AG08395 (cell line): ENCODE results near the gene TOM1L1.
A peak's percentile ranks its signal among the peaks of the same experiment; 100 is the strongest.

Experiments used
- DNase-seq: peaks from one replicate; pipeline ENCODE4 v3.0.0; 2012; ENCODE audit warnings: mixed read lengths, low spot score

The TOM1L1 gene

DNA sequence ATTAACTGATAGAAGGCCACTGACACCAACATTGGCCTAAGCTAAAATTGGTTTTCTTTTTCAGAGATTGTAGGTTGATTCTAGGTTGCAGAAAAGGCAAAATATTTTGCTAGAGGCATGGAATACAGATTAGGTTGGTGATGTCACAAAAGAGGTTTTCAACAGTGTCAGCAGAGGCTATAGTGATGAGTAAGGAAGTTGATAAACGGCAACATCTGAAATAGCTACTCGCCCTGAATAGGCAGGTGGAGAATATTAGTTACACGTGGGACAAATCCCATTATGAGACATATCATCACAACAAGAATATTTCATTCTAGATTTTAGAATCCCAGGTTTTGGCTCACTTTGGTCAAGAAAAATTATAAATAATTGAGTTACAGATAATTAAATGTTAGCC lies 1.5 kb upstream of the TOM1L1 start:
- no peak for DNase-seq

DNA sequence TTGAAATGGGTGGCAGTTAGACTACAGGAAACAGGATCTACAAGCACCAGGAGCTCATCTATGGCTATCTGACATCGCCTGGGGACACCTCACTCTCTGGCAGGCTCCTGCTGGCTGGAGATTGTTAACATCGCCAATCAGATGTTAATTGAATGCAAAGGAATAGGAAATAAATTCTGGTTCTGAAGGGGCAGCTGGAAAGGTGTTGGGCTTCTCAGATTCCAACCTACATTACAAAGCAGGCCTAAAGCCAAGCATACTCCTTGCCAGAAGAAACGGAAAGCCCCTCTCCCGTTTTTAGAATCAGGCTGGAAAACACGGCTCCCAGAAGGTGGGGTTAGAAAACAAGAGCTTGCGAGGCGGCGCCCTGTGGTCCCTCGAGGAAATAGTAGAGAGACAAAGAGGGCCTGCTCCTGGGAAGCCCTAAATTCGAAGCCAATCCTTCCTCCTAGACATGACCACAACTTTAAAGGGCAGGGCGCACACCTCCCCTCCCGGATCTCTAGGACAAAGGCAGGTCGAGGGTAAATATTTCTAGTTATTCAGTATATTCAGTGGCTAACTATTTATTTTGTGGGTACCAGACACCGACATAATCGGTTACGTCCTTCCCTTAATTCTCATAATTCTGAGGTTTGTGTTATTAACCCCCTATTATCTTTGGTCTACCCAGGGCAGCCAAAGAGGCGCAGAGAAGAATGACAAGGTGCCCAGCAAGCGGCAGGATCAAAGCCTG lies 763 bp upstream of the TOM1L1 start:
- DNase-seq = no peak

DNA sequence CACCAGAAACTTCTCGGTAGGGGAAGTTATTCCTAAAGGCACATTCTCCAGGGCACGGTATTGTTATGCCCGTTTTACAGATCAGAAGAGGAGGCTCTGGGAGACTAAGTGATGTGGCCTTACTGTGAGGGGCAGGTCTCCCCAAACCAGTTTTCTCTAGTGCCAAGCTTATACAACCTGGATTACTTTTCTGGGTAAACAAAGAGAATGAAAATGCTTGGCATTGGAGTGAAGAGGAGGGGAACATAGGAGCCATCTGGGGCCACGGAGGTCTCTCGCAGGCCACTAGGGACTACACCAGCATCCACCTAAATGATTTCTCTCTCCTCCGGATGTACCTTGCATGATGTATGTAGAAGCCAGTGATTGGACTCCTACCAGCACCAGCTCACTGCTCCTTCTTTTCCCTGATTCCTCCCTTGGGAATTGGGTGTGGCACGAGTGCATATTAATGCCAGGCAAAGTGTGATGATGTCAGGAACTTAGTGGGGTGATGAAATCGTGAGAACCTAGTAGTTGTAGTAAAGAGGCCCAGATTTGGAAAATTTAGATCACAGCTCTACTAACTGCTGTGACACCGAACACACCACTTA lies 674 bp downstream of the TOM1L1 start:
- peak; percentile 26 for DNase-seq

DNA sequence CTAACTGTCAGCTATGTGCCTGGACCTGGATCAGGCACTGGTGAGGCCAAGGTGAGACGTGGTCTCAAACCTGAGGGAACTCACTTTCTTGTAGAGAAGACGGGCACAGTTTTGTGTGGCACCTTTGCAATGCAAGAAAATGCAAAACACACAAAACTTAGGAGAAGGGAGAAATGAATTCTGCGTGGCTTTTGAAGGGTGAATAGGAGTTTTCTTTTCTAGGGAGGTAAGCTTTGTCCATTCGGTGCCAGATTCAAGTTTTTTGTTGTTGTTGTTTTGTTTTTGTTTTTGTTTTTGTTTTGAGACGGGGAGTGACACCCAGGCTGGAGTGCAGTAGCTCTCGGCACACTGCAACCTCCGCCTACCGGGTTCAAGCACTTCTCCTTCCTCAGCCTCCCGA lies 1.4 kb downstream of the TOM1L1 start:
- DNase-seq = no peak

DNA sequence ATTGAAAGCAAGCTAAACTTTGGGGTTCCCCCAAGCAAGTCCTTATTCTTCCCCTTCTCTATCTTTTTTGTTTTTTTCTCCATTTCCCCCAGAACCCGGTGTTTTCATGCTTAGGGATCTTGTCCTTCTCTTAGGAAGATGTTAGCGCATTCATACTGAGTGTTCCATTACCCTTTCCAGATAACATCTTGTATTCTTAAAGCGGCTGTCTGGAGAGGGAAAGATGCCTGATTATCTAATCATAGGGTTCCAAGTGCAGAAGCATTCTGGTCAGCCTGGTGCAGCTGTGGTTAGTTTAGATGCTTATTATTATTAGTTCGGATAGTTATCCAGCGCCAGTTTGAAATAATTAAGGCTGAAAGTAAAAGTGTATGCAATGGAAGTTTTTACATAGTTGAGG lies 2.0 kb downstream of the TOM1L1 start:
- no peak for DNase-seq

DNA sequence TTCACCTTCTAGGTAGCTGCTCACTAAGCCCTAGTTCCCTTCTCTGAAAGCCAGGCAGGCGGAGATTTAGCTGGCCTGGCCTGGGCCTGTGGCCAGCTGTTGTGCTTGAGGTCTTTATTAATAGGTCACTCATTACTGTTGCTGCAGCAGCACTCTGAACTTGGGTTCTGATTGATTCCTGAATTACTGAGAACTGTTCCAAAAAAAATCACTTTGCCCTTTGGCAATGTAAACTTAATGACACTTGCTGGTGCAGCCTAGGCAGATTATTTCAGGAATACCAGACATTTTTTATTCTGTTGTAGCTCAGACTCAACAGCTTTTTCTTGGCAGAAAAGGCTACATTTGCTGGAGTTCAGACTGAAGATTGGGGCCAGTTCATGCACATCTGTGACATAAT lies 2.7 kb downstream of the TOM1L1 start:
- DNase-seq = no peak

DNA sequence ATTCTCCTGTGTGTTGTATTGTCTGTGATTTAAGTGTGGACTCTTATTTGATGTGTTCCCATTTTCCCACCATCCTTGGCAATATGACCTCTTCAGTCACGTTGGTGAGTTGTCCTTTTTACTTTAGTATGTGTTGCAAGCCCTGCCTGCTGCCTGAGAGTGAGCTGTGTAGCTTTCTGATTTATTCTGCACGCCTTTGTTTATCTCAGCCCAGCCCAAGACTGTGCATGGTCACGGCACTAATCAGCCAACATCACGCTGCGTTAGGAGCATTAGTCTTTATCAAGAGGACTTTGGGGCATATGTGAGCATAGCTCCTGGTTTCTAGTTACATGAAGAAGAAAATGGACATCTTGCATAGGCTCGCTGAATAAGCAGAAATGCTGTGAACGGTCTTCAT lies 6.0 kb downstream of the TOM1L1 start:
- no peak for DNase-seq

DNA sequence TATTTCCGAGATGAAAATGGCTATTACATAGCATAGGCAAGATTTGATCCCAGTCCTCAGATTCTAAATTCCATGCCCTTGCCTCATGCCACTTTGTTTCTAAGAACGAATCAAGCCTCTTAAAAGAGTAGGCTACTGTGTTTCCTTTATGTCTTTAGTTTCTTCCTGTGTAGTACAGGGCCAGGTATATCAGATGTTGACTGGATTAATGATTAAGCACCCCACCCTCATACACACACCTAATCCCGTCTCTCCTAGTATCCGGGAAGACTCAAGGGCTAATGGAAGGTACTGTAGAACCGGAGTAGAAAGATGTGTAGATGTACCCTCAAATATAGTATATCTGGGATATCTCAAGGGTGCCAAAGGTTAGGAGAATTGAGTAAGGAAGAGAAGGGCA lies 6.7 kb downstream of the TOM1L1 start:
- DNase-seq = no peak

DNA sequence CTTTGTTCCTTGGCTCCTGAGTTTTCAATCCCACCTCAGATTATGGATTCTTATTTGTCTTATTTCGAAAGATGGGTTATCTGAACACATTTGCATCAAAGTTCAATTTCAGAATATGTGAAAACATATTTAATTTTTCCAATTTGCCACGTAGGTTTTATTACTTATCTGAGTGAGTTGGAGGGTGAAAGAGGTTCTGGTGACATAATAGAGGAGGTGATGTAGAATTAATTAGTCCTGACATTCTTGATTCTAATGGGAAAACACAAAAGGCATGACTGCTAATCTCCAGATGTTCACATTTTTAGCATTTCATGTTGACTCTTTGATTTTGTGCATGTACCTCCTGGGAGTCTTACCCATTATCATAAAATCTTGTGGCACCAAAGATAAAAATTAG lies 9.1 kb downstream of the TOM1L1 start:
- no peak for DNase-seq

DNA sequence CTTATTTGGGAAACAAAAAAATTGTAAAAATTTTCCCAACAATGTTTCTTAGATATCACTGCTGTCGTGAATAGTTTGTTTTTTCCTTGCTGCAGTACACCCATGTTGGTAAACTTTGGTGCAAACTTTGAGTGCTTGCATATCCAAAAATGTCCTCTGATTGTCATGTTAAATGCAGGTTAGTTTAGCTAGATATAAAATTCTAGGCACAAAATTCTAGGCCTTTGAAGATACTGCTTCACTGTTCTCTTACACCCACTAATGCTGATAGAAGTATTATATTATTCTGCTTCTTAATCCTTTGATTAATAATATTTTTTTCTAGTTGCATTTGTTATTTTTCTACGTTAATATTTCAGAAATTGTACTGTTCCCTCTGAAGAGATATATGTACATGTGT lies 16.1 kb downstream of the TOM1L1 start:
- no peak for DNase-seq

DNA sequence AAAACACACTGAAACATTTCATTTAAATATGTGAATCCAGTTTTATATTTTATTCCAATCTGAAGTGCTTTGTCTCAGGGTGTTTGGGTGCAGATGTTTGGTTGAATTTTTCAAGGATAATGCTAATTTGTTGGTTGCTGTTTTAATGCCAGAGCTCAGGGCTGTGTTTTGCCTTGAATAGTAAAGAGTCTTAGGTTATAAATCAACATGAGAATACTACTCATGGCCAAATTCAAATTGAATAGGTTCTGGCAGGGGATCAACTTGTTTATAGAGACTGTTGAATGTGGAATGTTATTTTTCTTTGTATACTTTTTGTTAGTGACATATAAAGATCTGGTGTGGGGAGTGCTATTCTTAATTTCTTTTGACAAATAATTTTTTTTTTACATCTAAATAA lies 18.8 kb downstream of the TOM1L1 start:
- no peak for DNase-seq

DNA sequence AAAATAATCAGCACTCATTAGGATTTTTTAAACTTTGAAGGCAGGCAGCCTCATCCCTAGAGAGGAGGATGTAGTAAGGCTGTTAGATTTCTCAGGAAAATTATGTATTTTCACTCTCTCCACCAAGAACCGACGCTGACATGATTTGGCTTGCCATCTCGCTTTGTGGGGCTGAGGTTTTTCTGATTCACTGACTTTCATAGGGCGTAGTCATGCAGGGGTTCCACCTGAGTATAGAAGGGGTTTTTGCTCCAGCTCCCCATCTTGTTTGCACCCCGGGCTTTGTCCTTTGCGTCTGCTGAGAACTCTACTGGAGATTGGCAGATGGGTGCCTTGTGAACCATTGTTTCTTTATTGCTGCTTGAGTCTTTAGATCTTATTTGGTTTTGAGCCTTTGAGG lies 20.2 kb downstream of the TOM1L1 start:
- DNase-seq = no peak

DNA sequence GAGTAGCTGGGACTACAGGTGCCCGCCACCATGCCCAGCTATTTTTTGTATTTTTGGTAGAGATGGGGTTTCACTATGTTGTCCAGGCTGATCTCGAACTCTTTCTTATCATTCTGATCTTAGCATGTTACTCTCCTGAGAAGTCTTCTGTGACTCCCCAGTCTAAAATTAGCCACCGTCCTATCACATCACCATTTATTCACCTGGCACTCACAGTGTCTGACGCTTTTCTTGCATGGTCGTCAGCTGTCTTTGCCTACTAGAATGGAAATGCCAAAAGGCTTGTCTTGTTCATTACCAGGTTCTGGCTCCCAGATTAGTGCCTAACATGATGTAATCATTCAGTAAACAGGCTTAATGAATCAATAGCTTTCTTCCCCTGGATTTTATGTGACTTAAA lies 23.8 kb downstream of the TOM1L1 start:
- DNase-seq = no peak

DNA sequence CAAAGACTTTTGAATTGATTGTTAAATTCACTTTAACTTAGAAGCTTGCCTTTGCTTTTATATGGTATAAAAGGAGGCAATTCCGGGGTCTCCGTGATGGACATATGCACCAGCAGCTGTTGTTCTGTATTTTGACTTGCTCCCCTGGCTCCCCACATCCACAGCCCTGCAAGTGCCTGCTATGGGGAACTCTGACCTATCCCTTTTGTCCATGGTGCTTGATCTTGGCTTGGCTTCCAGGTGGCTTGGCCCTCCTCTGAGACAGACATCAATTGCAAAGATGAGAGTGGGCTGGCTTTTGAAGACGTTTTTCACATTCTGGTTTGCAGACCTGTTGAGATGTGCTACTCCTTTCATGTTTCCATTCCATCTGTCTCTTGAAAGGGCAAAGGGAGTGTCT lies 26.9 kb downstream of the TOM1L1 start:
- no peak for DNase-seq

DNA sequence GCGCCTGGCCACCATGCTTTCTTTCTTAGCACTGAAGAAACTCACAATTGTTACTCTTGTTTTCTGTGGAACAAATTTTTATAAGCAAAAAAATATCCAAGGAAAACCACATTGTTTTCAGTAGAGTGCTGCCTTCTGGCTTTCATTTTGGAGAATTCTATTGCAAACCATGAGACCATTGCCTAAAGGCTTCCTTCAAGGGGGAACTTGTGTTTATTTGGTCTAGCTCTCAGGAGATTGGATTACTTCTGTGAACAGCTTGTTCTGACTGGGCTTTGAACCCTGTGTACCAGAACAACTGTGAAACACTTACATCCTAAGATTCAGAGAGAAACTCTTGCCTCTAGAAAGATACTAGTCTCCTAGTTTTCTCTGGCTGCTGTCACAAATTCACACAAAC lies 32.1 kb downstream of the TOM1L1 start:
- DNase-seq = no peak

DNA sequence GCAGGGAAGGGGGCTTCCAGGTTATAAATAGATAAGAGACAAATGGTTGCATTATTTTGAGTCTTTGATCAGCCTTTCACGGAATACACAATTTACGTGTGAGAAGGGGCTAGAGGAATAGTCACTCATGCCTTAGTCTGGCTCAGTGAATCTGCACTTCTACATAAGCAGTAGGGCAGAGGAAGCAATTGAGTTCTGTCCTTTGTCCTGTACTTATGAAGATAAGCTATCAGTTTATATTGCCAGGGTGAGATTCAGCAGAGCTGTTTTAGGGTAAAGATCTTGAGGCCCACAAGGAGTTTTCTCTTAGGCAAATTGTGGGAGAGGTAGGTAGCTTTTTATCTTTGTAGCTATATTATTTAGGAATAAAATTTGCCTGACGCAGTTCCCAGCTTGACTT lies 33.3 kb downstream of the TOM1L1 start:
- DNase-seq = no peak

DNA sequence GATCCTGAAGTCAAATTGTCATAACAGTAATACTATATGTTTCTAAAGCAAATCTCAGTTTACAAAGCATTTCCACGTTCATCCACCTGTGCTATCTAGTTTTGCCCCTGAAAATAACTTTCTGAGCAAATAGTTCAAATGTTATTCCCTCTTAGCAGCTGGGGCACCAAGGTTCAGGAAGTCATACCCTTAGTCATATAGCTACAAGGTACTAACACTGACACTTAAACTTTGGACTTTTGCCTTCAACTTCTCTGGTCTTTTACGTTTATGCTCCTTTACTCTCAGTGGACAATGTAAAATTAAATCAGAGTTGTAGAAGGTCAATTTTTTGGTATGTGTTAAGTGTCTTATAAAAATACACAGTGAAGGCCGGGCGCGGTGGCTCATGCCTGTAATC lies 34.8 kb downstream of the TOM1L1 start:
- no peak for DNase-seq

DNA sequence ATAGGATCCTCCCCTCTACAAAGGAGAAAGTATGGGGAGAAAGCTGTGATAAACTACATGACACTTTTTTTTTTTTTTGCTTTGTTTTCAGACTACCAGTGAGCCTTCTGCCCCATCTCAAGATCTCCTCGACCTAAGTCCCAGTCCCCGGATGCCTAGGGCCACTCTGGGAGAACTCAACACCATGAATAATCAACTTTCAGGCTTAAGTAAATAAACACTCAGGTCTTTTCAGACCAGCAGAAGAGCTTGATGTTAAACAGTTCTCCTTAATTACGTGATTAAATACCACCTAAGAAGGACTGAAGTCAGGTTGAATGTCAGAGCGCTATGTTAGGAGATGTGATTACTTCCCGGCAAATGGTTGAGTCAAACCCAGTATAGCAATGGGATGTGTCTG lies 36.4 kb downstream of the TOM1L1 start:
- no peak for DNase-seq

DNA sequence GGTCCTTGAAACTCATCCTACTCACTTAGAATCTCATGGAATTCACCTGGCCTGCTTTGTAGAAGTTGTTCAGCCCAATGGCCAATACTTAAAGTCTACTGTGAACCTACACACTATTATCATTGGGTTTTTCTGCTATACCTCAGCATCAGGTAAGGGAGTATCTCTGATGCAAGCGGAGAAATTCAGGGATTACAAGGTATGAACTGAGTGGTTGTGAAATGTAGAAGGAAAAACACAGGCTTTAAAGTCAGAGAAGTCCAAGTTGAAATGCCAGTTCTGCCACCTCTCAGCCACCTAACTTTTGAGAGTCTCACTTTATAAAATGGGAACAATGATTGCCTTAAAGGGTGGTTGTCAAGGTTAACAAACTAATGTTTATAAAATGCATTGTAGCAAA lies 36.8 kb downstream of the TOM1L1 start:
- no peak for DNase-seq

DNA sequence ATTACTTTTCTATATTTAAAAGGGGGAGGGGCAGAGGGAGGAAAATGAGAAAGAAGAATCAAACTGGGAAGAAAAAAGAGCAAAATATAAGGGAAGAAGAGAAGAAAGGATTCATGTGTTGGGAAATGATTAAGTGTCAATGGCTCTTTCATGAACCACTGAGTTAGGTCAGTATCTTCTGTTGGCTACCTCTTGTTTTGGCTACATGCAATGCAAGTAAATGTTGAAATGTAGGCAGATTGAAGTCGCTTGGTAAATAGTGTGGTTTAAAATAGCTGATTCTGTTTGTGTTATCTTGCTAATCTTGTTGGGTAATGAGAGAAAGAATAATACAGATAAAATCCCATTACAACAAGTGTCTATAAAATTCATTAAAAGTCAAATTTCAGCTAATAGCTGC lies 40.6 kb downstream of the TOM1L1 start:
- no peak for DNase-seq

DNA sequence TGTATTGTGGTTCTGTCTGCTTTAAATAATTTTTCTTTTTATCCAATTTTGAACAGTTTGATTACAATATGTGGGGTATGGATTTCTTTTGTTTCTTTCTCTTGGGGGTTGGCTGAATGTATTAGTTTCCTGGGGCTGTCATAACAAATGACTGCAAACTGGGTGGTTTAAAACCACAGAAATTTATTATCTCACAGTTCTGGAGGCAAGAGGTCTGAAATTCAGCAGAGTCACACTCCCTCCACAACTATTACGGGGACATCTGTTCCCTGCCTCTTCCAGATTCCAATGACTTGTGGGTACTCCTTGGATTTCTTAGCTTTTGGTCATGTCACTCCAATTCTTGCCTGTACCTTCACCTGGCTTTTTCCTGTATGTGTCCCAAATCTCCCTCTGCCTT lies 44.1 kb downstream of the TOM1L1 start:
- peak; percentile 45 for DNase-seq

DNA sequence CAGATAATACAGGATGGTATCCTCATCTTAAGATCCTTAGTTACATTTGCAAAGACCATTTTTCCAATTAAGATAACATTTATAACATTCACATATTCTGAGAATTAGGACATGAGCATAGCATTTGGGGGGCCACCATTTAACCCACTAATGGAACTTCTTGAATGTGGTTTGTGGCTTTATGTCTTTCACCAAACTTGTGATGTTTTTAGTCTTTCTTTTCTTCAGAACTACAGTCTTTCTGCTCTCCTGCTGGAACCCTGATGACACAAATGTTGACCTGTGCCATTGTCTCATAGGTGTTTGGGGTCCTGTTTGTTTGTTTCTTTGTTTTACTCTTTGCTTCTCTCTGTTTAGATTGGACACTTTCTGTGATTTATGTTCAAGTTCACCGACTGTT lies 44.6 kb downstream of the TOM1L1 start:
- DNase-seq = no peak

DNA sequence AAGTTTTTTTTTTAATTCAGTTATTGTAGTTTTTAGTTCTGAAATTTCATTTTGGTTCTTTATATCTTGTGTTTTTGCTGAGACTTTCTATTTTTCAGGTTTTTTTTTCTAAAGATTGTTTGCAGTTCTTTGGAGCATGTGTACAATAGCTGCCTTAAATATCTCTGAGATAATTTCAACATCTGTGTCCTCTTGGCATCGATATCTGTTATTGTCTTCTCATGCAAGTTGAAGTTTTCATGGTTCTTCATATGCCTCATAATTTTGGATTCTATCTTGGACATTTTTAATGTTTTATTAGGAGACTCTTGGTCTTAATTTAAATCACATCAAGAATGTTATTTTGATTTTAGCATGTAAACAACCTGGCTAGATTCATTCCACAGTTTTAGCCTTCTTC lies 45.0 kb downstream of the TOM1L1 start:
- no peak for DNase-seq

DNA sequence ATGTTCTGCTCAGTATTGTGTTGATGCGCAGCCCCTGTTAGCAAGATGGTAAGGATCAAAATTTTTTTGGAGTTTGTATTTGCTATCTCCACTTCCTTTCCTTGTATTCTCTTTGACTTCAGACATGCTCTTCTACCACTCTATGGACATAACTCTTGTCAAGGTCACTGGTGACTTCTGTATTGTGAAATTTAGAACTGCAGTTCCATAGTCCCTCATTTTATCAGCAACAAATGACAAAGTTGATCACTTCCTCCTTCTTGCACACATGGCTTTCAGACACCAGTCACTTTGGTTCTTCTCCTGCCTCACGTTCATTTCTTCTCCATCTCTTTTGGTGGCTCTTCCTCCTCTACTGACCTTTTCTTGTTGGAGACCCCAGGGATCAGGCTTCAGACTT lies 46.7 kb downstream of the TOM1L1 start:
- no peak for DNase-seq
